Astrocyte of the cerebellum (primary cell): ENCODE data around the gene SERPINB4.
"Not testable (repeated sequence)": the region's sequence is repeated elsewhere in the genome, so short reads cannot be mapped to it uniquely, and the experiment has no call there.

Experiments
- DNase-seq: peaks from one replicate; pipeline ENCODE4 v3.0.0-alpha.2; 2011; ENCODE audit warnings: low read depth
- H3K4me3 ChIP-seq: 2 replicates; pipeline ENCODE4 v1.5.1; 2011; ENCODE audit warnings: mild to moderate bottlenecking, low read depth, low read length, moderate library complexity
- CTCF ChIP-seq: IDR thresholded peaks from 2 replicates; pipeline ENCODE4 v1.5.1; 2012; ENCODE audit warnings: low read length, low read depth, moderate library complexity, mild to moderate bottlenecking; ENCODE audit errors: missing control alignments
- in situ Hi-C: cut with HindIII; loops from 2 replicates; pipeline ENCODE4 v1.10.0; 2017; ENCODE audit warnings: low sequenced_read_pairs

Gene SERPINB4

GRCh38 chr18:63679820-63680606 lies 36.0 kb upstream of the SERPINB4 start:
- H3K4me3 ChIP-seq = no peak overlapping the region
- in situ Hi-C loops = no loop called here
- DNase-seq = no peak
- no peak for TF ChIP-seq CTCF

GRCh38 chr18:63677500-63678225 lies 33.6 kb upstream of the SERPINB4 start:
- no peak for TF ChIP-seq CTCF

GRCh38 chr18:63676526-63677323 lies 32.7 kb upstream of the SERPINB4 start:
- no peak for TF ChIP-seq CTCF
- in situ Hi-C loops = no loop called here
- H3K4me3 ChIP-seq = no peak overlapping the region
- no peak for DNase-seq

More at GRCh38 chr18:63677500-63678225, 33.6 kb upstream of the SERPINB4 start:
- in situ Hi-C loops = no loop called here
- H3K4me3 ChIP-seq = no peak overlapping the region
- DNase-seq = no peak

GRCh38 chr18:63664571-63664970 lies 20.5 kb upstream of the SERPINB4 start:
- DNase-seq = no peak
- TF ChIP-seq CTCF = no peak
- in situ Hi-C loops = no loop called here
- no peak overlapping the region for H3K4me3 ChIP-seq

GRCh38 chr18:63661750-63662149 lies 17.7 kb upstream of the SERPINB4 start, which contains the start of gene SERPINB3:
Gene SERPINB3 (minus strand): TSS chr18:63661893. CDS start chr18:63661216, 677 bp downstream.
- H3K4me3 ChIP-seq, DNase-seq, in situ Hi-C loops: not testable (repeated sequence)

- in situ Hi-C loops, DNase-seq, H3K4me3 ChIP-seq: not testable (repeated sequence)
These were observed 14.9 kb upstream of the SERPINB4 start for GRCh38 chr18:63658920-63659319.

- DNase-seq, H3K4me3 ChIP-seq, in situ Hi-C loops: not testable (repeated sequence)
These were observed 6.2 kb upstream of the SERPINB4 start for GRCh38 chr18:63650271-63650670.
